ENCODE results near the gene MAP3K13.
A peak's percentile ranks its signal among the peaks of the same experiment; 100 is the strongest.
"Not testable (repeated sequence)": the region's sequence is repeated elsewhere in the genome, so short reads cannot be mapped to it uniquely, and the experiment has no call there.

MAP3K13 gene

GRCh38 chr3:185473290-185473815 lies 110.4 kb downstream of the MAP3K13 start:
- Mint-ChIP-seq H3K4me1 (peaks cover 7% of the 10 kb centered on the region), H3K36me3 (peaks cover 3% of the 10 kb centered on the region), H3K27me3 (no peaks in the 10 kb centered on the region), H3K9me3 (no peaks in the 10 kb centered on the region), H3K4me3 (no peak overlapping the region), H3K27ac (no peak overlapping the region)
- CTCF ChIA-PET, result no interaction called here
- DNase-seq, result no peak

- not testable (repeated sequence) for H3K27me3 Mint-ChIP-seq, DNase-seq, H3K36me3 Mint-ChIP-seq, H3K27ac Mint-ChIP-seq, H3K4me1 Mint-ChIP-seq, H3K9me3 Mint-ChIP-seq, H3K4me3 Mint-ChIP-seq
- CTCF ChIA-PET, result interaction anchor here (1.0 kb wide), 1 partner anchor 100 kb away, joined by 5 read pairs; no protein-coding TSS in a partner anchor
Measured at GRCh38 chr3:185474922-185475321, 112.0 kb downstream of the MAP3K13 start.

GRCh38 chr3:185477316-185477715 lies 114.4 kb downstream of the MAP3K13 start:
- no peak for DNase-seq
- peaks cover under 1% of the 10 kb centered on the region for H3K4me1 Mint-ChIP-seq
- no peak overlapping the region for H3K27ac Mint-ChIP-seq
- CTCF ChIA-PET, result interaction anchor here (1.3 kb wide), 1 partner anchor 98 kb away, joined by 3 read pairs; no protein-coding TSS in a partner anchor
- H3K27me3 Mint-ChIP-seq, result no peaks in the 10 kb centered on the region
- H3K36me3 Mint-ChIP-seq, result peaks cover 18% of the 10 kb centered on the region
- no peak overlapping the region for H3K4me3 Mint-ChIP-seq
- H3K9me3 Mint-ChIP-seq, result peaks cover 2% of the 10 kb centered on the region

GRCh38 chr3:185479373-185479945 lies 116.5 kb downstream of the MAP3K13 start:
- CTCF ChIA-PET, result interaction anchor here (1.0 kb wide), 1 partner anchor 10 kb away, joined by 3 read pairs; no protein-coding TSS in a partner anchor
- H3K4me3 Mint-ChIP-seq, result no peak overlapping the region
- no peak for DNase-seq
- peaks cover 16% of the 10 kb centered on the region for H3K4me1 Mint-ChIP-seq
- no peaks in the 10 kb centered on the region for H3K27me3 Mint-ChIP-seq
- H3K36me3 Mint-ChIP-seq, result peaks cover 30% of the 10 kb centered on the region
- no peak overlapping the region for H3K27ac Mint-ChIP-seq
- H3K9me3 Mint-ChIP-seq, result peaks cover 5% of the 10 kb centered on the region

GRCh38 chr3:185484296-185484695 lies 121.4 kb downstream of the MAP3K13 start:
- Mint-ChIP-seq H3K36me3 (peaks cover 38% of the 10 kb centered on the region), H3K4me3 (no peak overlapping the region), H3K27me3 (no peaks in the 10 kb centered on the region), H3K4me1 (peaks cover 16% of the 10 kb centered on the region), H3K27ac (no peak overlapping the region), H3K9me3 (peaks cover 5% of the 10 kb centered on the region)
- DNase-seq, result no peak
- CTCF ChIA-PET, result no interaction called here

GRCh38 chr3:185486394-185486793 lies 123.5 kb downstream of the MAP3K13 start:
- no peak overlapping the region for H3K27ac Mint-ChIP-seq
- H3K36me3 Mint-ChIP-seq, result peaks cover 37% of the 10 kb centered on the region
- CTCF ChIA-PET, result no interaction called here
- no peaks in the 10 kb centered on the region for H3K27me3 Mint-ChIP-seq
- H3K4me1 Mint-ChIP-seq, result peaks cover 18% of the 10 kb centered on the region
- H3K4me3 Mint-ChIP-seq, result no peak overlapping the region
- peaks cover 3% of the 10 kb centered on the region for H3K9me3 Mint-ChIP-seq
- no peak for DNase-seq

- no peaks in the 10 kb centered on the region for H3K27me3 Mint-ChIP-seq
- H3K27ac Mint-ChIP-seq, result no peak overlapping the region
- CTCF ChIA-PET, result interaction anchor here (1.4 kb wide), 1 partner anchor 28 kb away, joined by 4 read pairs; no protein-coding TSS in a partner anchor
- H3K4me1 Mint-ChIP-seq, result peaks cover 21% of the 10 kb centered on the region
- no peaks in the 10 kb centered on the region for H3K9me3 Mint-ChIP-seq
- no peak for DNase-seq
- H3K4me3 Mint-ChIP-seq, result no peak overlapping the region
- peaks cover 31% of the 10 kb centered on the region for H3K36me3 Mint-ChIP-seq
Measured at GRCh38 chr3:185488465-185488864, 125.5 kb downstream of the MAP3K13 start.

- Mint-ChIP-seq H3K9me3 (no peaks in the 10 kb centered on the region), H3K4me3 (no peak overlapping the region), H3K27me3 (no peaks in the 10 kb centered on the region), H3K27ac (no peak overlapping the region), H3K36me3 (peaks cover 37% of the 10 kb centered on the region), H3K4me1 (peaks cover 22% of the 10 kb centered on the region)
- CTCF ChIA-PET, result no interaction called here
- no peak for DNase-seq
Measured at GRCh38 chr3:185489462-185489861, 126.5 kb downstream of the MAP3K13 start.

- H3K27ac Mint-ChIP-seq, result no peak overlapping the region
- H3K36me3 Mint-ChIP-seq, result peaks cover 43% of the 10 kb centered on the region
- no peaks in the 10 kb centered on the region for H3K9me3 Mint-ChIP-seq
- CTCF ChIA-PET, result no interaction called here
- no peak overlapping the region for H3K4me3 Mint-ChIP-seq
- H3K4me1 Mint-ChIP-seq, result peaks cover 22% of the 10 kb centered on the region
- no peak for DNase-seq
- H3K27me3 Mint-ChIP-seq, result no peaks in the 10 kb centered on the region
Measured at GRCh38 chr3:185490241-185490640, 127.3 kb downstream of the MAP3K13 start.

- Mint-ChIP-seq H3K9me3 (no peaks in the 10 kb centered on the region), H3K27me3 (peaks cover 27% of the 10 kb centered on the region), H3K27ac (peak within 1 kb of the TSS; percentile 92), H3K4me1 (peaks cover 27% of the 10 kb centered on the region), H3K4me3 (peak within 1 kb of the TSS; percentile 98), H3K36me3 (peaks cover 20% of the 10 kb centered on the region)
- peak; percentile 93 for DNase-seq
- CTCF ChIA-PET, result interaction anchor here (1.1 to 1.6 kb wide), 2 partner anchors 39 to 60 kb away, joined by 3 to 8 read pairs; no protein-coding TSS in a partner anchor
Measured at GRCh38 chr3:185498503-185499396, 135.8 kb downstream of the MAP3K13 start, which contains the start of gene TMEM41A. TMEM41A (minus strand) TSS chr3:185499035; CDS start chr3:185498961, 74 bp downstream.

GRCh38 chr3:185502987-185503386 lies 140.1 kb downstream of the MAP3K13 start:
- no peak overlapping the region for H3K27ac Mint-ChIP-seq
- peaks cover 34% of the 10 kb centered on the region for H3K27me3 Mint-ChIP-seq
- no peak overlapping the region for H3K4me3 Mint-ChIP-seq
- no peaks in the 10 kb centered on the region for H3K9me3 Mint-ChIP-seq
- peaks cover 9% of the 10 kb centered on the region for H3K4me1 Mint-ChIP-seq
- DNase-seq, result no peak
- CTCF ChIA-PET, result interaction anchor here (0.6 to 1.4 kb wide), 3 partner anchors 55 to 568 kb away, joined by 3 read pairs; no protein-coding TSS in a partner anchor
- peaks cover 2% of the 10 kb centered on the region for H3K36me3 Mint-ChIP-seq

GRCh38 chr3:185503521-185503920 lies 140.6 kb downstream of the MAP3K13 start:
- H3K36me3 Mint-ChIP-seq, result peaks cover 2% of the 10 kb centered on the region
- CTCF ChIA-PET, result interaction anchor here (0.6 kb wide), 1 partner anchor 568 kb away, joined by 3 read pairs; no protein-coding TSS in a partner anchor
- no peak overlapping the region for H3K27ac Mint-ChIP-seq
- H3K27me3 Mint-ChIP-seq, result peaks cover 37% of the 10 kb centered on the region
- H3K4me1 Mint-ChIP-seq, result peaks cover 7% of the 10 kb centered on the region
- no peaks in the 10 kb centered on the region for H3K9me3 Mint-ChIP-seq
- no peak for DNase-seq
- no peak overlapping the region for H3K4me3 Mint-ChIP-seq

- CTCF ChIA-PET, result no interaction called here
- no peak for DNase-seq
- Mint-ChIP-seq H3K9me3 (no peaks in the 10 kb centered on the region), H3K4me3 (no peak overlapping the region), H3K4me1 (peaks cover 1% of the 10 kb centered on the region), H3K27ac (no peak overlapping the region), H3K27me3 (peaks cover 30% of the 10 kb centered on the region), H3K36me3 (no peaks in the 10 kb centered on the region)
Measured at GRCh38 chr3:185504636-185505035, 141.7 kb downstream of the MAP3K13 start.

GRCh38 chr3:185507883-185508282 lies 144.9 kb downstream of the MAP3K13 start:
- Mint-ChIP-seq H3K9me3 (no peaks in the 10 kb centered on the region), H3K27ac (no peak overlapping the region), H3K4me1 (no peaks in the 10 kb centered on the region), H3K36me3 (no peaks in the 10 kb centered on the region), H3K4me3 (no peak overlapping the region), H3K27me3 (peaks cover 19% of the 10 kb centered on the region)
- no peak for DNase-seq
- CTCF ChIA-PET, result no interaction called here

Data from activated naive CD4-positive, alpha-beta T cell treated with anti-CD3 and anti-CD28 coated beads, Interleukin-2, amount 10 ng/mL, durations not matched to agents 7 days and 5 days (primary cell).